ENCODE measurements around the gene ACAT1.

The ACAT1 gene

GRCh38 chr11:108084811-108085210 lies 36.6 kb upstream of the ACAT1 start (continued):
- no peak for TF ChIP-seq ATF2 (tag by site-specific recombination; IDR thresholded peaks at IDR 0.05; ENCODE audit: low read depth)
- TF ChIP-seq MEIS1 (CRISPR knock-in tag; IDR thresholded peaks at IDR 0.05; ENCODE audit: borderline replicate concordance), result no peak
- no peak for TF ChIP-seq ZNF426 (tag by site-specific recombination; IDR thresholded peaks at IDR 0.05)
- no peak for TF ChIP-seq ZNF23 (tag by site-specific recombination; IDR thresholded peaks at IDR 0.05; ENCODE audit: borderline replicate concordance)
- no peak for TF ChIP-seq ZNF747 (tag by site-specific recombination; IDR thresholded peaks at IDR 0.05)

- TF ChIP-seq PRDM1 (tag by site-specific recombination; IDR thresholded peaks at IDR 0.05), result no peak
- Histone ChIP-seq H3K4me3 (ENCODE audit: low read depth, low read length) (no peak overlapping the region), H3K4me1 (ENCODE audit: control insufficient read depth, insufficient read depth, low read length) (no peaks in the 10 kb centered on the region), H3K27ac (ENCODE audit: extremely low read depth, low read depth, low read length) (no peak overlapping the region), H3K36me3 (ENCODE audit: control insufficient read depth in 2 of 2, insufficient read depth in 1 of 2, low read length in 2 of 2) (peaks cover 6 to 53% of the 10 kb centered on the region in 2 experiments; a peak in 2 of 3 replicates), H3K9me3 (ENCODE audit: control insufficient read depth, insufficient read depth, low read depth, low read length) (no peaks in the 10 kb centered on the region)
- ChIA-PET POLR2A (interaction anchor here (0.6 kb wide), 1 partner anchor 27 kb away, joined by 5 read pairs; no protein-coding TSS in a partner anchor), CTCF (no interaction called here)
Observed at GRCh38 chr11:108085672-108086071, 35.7 kb upstream of the ACAT1 start.

- no peak overlapping the region for H3K27ac ChIP-seq (ENCODE audit: extremely low read depth, low read depth, low read length)
- ChIA-PET CTCF (interaction anchor here (0.7 kb wide), 1 partner anchor 447 kb away, joined by 3 read pairs; no protein-coding TSS in a partner anchor), POLR2A (no interaction called here)
- H3K36me3 ChIP-seq (ENCODE audit: control insufficient read depth in 2 of 2, insufficient read depth in 1 of 2, low read length in 2 of 2), result peaks cover 0 to 52% of the 10 kb centered on the region in 2 experiments; a peak in 2 of 3 replicates
- no peaks in the 10 kb centered on the region for H3K9me3 ChIP-seq (ENCODE audit: control insufficient read depth, insufficient read depth, low read depth, low read length)
- TF ChIP-seq ZNF221 (tag by site-specific recombination; IDR thresholded peaks at IDR 0.05; ENCODE audit: borderline replicate concordance), result no peak
- no peak for TF ChIP-seq ZNF140 (tag by site-specific recombination; IDR thresholded peaks at IDR 0.05)
- no peak for TF ChIP-seq ZNF514 (tag by site-specific recombination; IDR thresholded peaks at IDR 0.05)
- no peak for TF ChIP-seq ZBTB26 (tag by site-specific recombination; optimal IDR thresholded peaks at IDR 0.05)
- TF ChIP-seq ZNF280C (tag by site-specific recombination; IDR thresholded peaks at IDR 0.05), result no peak
- TF ChIP-seq SP3 (tag by site-specific recombination; IDR thresholded peaks at IDR 0.05), result no peak
- TF ChIP-seq ZNF354C (tag by site-specific recombination; IDR thresholded peaks at IDR 0.05; ENCODE audit: borderline replicate concordance, low read depth), result no peak
- no peak for TF ChIP-seq ZNF155 (tag by site-specific recombination; IDR thresholded peaks at IDR 0.05)
- TF ChIP-seq KLF16 (tag by site-specific recombination; IDR thresholded peaks at IDR 0.05), result no peak
- no peak for TF ChIP-seq ZNF335 (tag by site-specific recombination; conservative IDR thresholded peaks at IDR 0.05)
- no peak for TF ChIP-seq ZNF561 (tag by site-specific recombination; IDR thresholded peaks at IDR 0.05; ENCODE audit: borderline replicate concordance)
- no peak for TF ChIP-seq BCL11B (tag by site-specific recombination; IDR thresholded peaks at IDR 0.05; ENCODE audit: low read depth)
- TF ChIP-seq MEIS1 (CRISPR knock-in tag; IDR thresholded peaks at IDR 0.05; ENCODE audit: borderline replicate concordance), result no peak
- TF ChIP-seq ZNF37A (tag by site-specific recombination; IDR thresholded peaks at IDR 0.05), result no peak
- no peak for TF ChIP-seq ZNF341 (tag by site-specific recombination; IDR thresholded peaks at IDR 0.05; ENCODE audit: low read depth)
- no peak for TF ChIP-seq ZNF16 (tag by site-specific recombination; IDR thresholded peaks at IDR 0.05; ENCODE audit: low read depth)
- no peak for TF ChIP-seq ZNF223 (tag by site-specific recombination; IDR thresholded peaks at IDR 0.05)
- no peak for TF ChIP-seq ZBTB21 (tag by site-specific recombination; IDR thresholded peaks at IDR 0.05)
- no peak for TF ChIP-seq ZNF302 (tag by site-specific recombination; IDR thresholded peaks at IDR 0.05; ENCODE audit: low read depth)
- no peak for TF ChIP-seq IKZF3 (tag by site-specific recombination; IDR thresholded peaks at IDR 0.05)
- H3K4me3 ChIP-seq (ENCODE audit: low read depth, low read length), result no peak overlapping the region
- H3K4me1 ChIP-seq (ENCODE audit: control insufficient read depth, insufficient read depth, low read length), result no peaks in the 10 kb centered on the region
Observed at GRCh38 chr11:108092134-108092533, 29.2 kb upstream of the ACAT1 start.

Data from HEK293 (cell line).